GM12878 (cell line): ENCODE results near the gene EWSR1. TPM values are rescaled to one million over a fixed set of nuclear protein-coding genes. Genes with fewer than 3 reads are reported as not detected.

Source experiments
- ATAC-seq: fragments of 200-7000 bp; cut with Tn5 transposase; 3 replicates; pipeline ENCODE4 v1.9.1; 2020; ENCODE audit warnings: mild to moderate bottlenecking, moderate library complexity
- BruUV-seq: library from RNA; stranded (reverse); fragments of 400-500 nt; replicated peaks from 2 replicates; lab custom pipeline; 2021; lab: Mats Ljungman, UMichigan
- CTCF ChIA-PET: fragments of 300-600 bp; sonication (Branson Sonifier 250); formaldehyde crosslinking; extraction: SDS; loops from one replicate; lab custom pipeline; 2021; ENCODE audit warnings: inconsistent platforms; lab: Yijun Ruan, JAX
- POLR2A ChIA-PET: fragments of 350-600 bp; formaldehyde crosslinking; extraction: SDS; loops from one replicate; lab custom pipeline; 2021; ENCODE audit warnings: inconsistent platforms; lab: Charles Lee
- RAD21 ChIA-PET: fragments of 300-600 bp; sonication (Branson Sonifier 250); formaldehyde crosslinking; loops from one replicate; lab custom pipeline; 2023; ENCODE audit warnings: antibody characterized with exemption; ENCODE audit not compliant: unreplicated experiment; lab: Charles Lee
- SMC1A ChIA-PET: fragments of 300-600 bp; sonication (Branson Sonifier 250); formaldehyde crosslinking; loops from one replicate; lab custom pipeline; 2023; ENCODE audit not compliant: unreplicated experiment, uncharacterized antibody; lab: Charles Lee
- DNase-seq: peaks from one replicate; pipeline ENCODE4 v3.0.0-alpha.2; 2011; ENCODE audit warnings: low read depth, low spot score
- FAIRE-seq: peaks from 3 replicates; lab custom pipeline; 2011; peaks lifted over from hg19 to GRCh38; lab: Jason Lieb, UNC
- H2AFZ ChIP-seq: 2 replicates; pipeline ENCODE4 v1.6.0; 2011; ENCODE audit warnings: low read depth, low read length, control low read depth; ENCODE audit not compliant: control insufficient read depth
- H3K27ac ChIP-seq: 2 replicates; pipeline ENCODE4 v1.5.1; 2011; ENCODE audit warnings: control low read depth; ENCODE audit not compliant: control insufficient read depth, insufficient read depth
- H3K27me3 ChIP-seq, 2 experiments: replicated peaks in 1 of 2; 2 replicates each; pipeline versions ENCODE4 v1.6.0 to v1.6.1; 2011; ENCODE audit warnings: low read length in 1 of 2; ENCODE audit not compliant: control insufficient read depth in 2 of 2, insufficient read depth in 2 of 2
- H3K36me3 ChIP-seq, 2 experiments: 2 replicates each; pipeline ENCODE4 v1.5.1; 2011; ENCODE audit warnings: low read length in 1 of 2; ENCODE audit not compliant: control insufficient read depth in 2 of 2, insufficient read depth in 2 of 2
- H3K4me1 ChIP-seq: 2 replicates; pipeline ENCODE4 v1.6.1; 2011; ENCODE audit warnings: mild to moderate bottlenecking, low read length, moderate library complexity, mixed read lengths; ENCODE audit not compliant: control insufficient read depth, insufficient read depth
- H3K4me2 ChIP-seq: 2 replicates; pipeline ENCODE4 v1.6.0; 2011; ENCODE audit warnings: control low read depth; ENCODE audit not compliant: control insufficient read depth, insufficient read depth
- H3K4me3 ChIP-seq: fragments of 200-600 bp; sonication (generic); 2 replicates; pipeline ENCODE4 v1.5.1; 2016
- H3K79me2 ChIP-seq: 2 replicates; pipeline ENCODE4 v1.6.0; 2011; ENCODE audit warnings: low read length; ENCODE audit not compliant: control insufficient read depth, insufficient read depth
- H3K9ac ChIP-seq: 2 replicates; pipeline ENCODE4 v1.8.0; 2011; ENCODE audit warnings: low read length, control low read depth, mixed read lengths; ENCODE audit not compliant: control insufficient read depth, insufficient read depth
- H3K9me3 ChIP-seq: replicated peaks from 3 replicates; pipeline ENCODE4 v1.5.1; 2011; ENCODE audit warnings: mild to moderate bottlenecking, low read length; ENCODE audit not compliant: control insufficient read depth, insufficient read depth
- H4K20me1 ChIP-seq: 2 replicates; pipeline ENCODE4 v1.6.0; 2011; ENCODE audit not compliant: control insufficient read depth, insufficient read depth
- CBX3 ChIP-seq: fragments of 200-600 bp; sonication (generic); IDR thresholded peaks from 2 replicates; pipeline ENCODE4 v1.6.1; 2016; ENCODE audit warnings: low read depth, borderline replicate concordance
- CBX5 ChIP-seq: sonication (generic); IDR thresholded peaks from 2 replicates; pipeline ENCODE4 v1.6.1; 2016; ENCODE audit warnings: low read depth, moderate library complexity, mild to moderate bottlenecking, inconsistent platforms
- CHD2 ChIP-seq: IDR thresholded peaks from 2 replicates; pipeline ENCODE4 v1.6.1; 2011; ENCODE audit warnings: low read depth, low read length, improper control_type of control experiment, borderline replicate concordance
- DPF2 ChIP-seq: fragments of 450-650 bp; IDR thresholded peaks from 2 replicates; pipeline ENCODE4 v1.6.1; 2017; ENCODE audit warnings: mild to moderate bottlenecking
- EED ChIP-seq: sonication (generic); IDR thresholded peaks from 2 replicates; pipeline ENCODE4 v1.6.1; 2016; ENCODE audit warnings: antibody characterized with exemption, low read depth
- MTA3 ChIP-seq: IDR thresholded peaks from 2 replicates; pipeline ENCODE4 v1.6.1; 2012; ENCODE audit warnings: low read length, inconsistent platforms, borderline replicate concordance
- MYB ChIP-seq: fragments of 150-350 bp; IDR thresholded peaks from 2 replicates; pipeline ENCODE4 v1.6.1; 2014; ENCODE audit warnings: mild to moderate bottlenecking, low read depth, low read length, borderline replicate concordance
- NBN ChIP-seq: fragments of 450-650 bp; IDR thresholded peaks from 2 replicates; pipeline ENCODE4 v1.6.1; 2016
- SUPT20H ChIP-seq: IDR thresholded peaks from 2 replicates; pipeline ENCODE4 v1.6.1; 2011; ENCODE audit warnings: low read depth, mild to moderate bottlenecking, low read length, moderate library complexity, borderline replicate concordance; ENCODE audit not compliant: control insufficient read depth
- TCF3 ChIP-seq: IDR thresholded peaks from 2 replicates; pipeline ENCODE4 v1.6.1; 2012; ENCODE audit warnings: low read depth, mild to moderate bottlenecking, low read length, borderline replicate concordance; ENCODE audit not compliant: insufficient read depth
- ZBTB4 ChIP-seq: fragments of 450-650 bp; formaldehyde crosslinking; IDR thresholded peaks from 2 replicates; pipeline ENCODE4 v1.4.0; 2022; ENCODE audit warnings: mild to moderate bottlenecking, moderate library complexity
- ZNF687 ChIP-seq: fragments of 450-650 bp; IDR thresholded peaks from 2 replicates; pipeline ENCODE4 v1.6.1; 2017; ENCODE audit warnings: mild to moderate bottlenecking, moderate library complexity
- WGBS: methylation state at CpG from one replicate; pipeline ENCODE4 v1.1.6; 2016; ENCODE audit warnings: low lambda C conversion rate; ENCODE audit not compliant: insufficient replicate concordance, insufficient coverage; ENCODE audit errors: missing lambda C conversion rate; 5-methylcytosine and 5-hydroxymethylcytosine counted together
- in situ Hi-C: fragments of 300-500 bp; cut with MboI; formaldehyde crosslinking; loops from 9 replicates; pipeline ENCODE4 v1.14.3; 2018; ENCODE audit warnings: mixed read lengths
- intact Hi-C: fragments of 100-400 bp; cut with micrococcal nuclease; formaldehyde crosslinking; loops from one replicate; pipeline ENCODE4 v1.14.2; 2022; ENCODE audit not compliant: unreplicated experiment
- polyA plus RNA-seq, 11 experiments: library from polyadenylated mRNA; depleted of rRNA in 4 of 11; unstranded in 6 of 11; stranded (reverse) in 5 of 11; fragments of >200 nt; fragmentation: Nextera tagmentation in 4 of 11; fragmentation: Illumina TruSeq in 1 of 11; extraction: Ambion mirVana in 4 of 11; extraction: Trizol in 1 of 11; gene quantifications; 1 replicate in 1 of 11; 2 replicates in 10 of 11; pipeline versions ENCODE4 v1.2.1 to v1.2.3, GENCODE V29; 2011 to 2016; ENCODE audit warnings: inconsistent platforms in 2 of 11, missing spikeins in 2 of 11, low read depth in 1 of 11
- total RNA-seq, 4 experiments: library from RNA; depleted of rRNA in 3 of 4; stranded (reverse); fragments of >200 nt in 3 of 4; fragmentation: Illumina TruSeq in 1 of 4; extraction: Trizol in 1 of 4; gene quantifications; 2 replicates each; pipeline versions ENCODE4 v1.2.1 to v1.2.3, GENCODE V29; 2013 to 2021

EWSR1 gene
- total and polyA plus RNA-seq, 10 of the 15 experiments (the other 5 are each of a cell fraction or from before 2014, with no cell fraction given): 130 to 480 (median 356) TPM

- POLR2A ChIA-PET: no interaction called here
- Histone ChIP-seq H3K79me2 (no peaks in the 10 kb centered on the region), H3K4me3 (no peak overlapping the region), H3K36me3 (peaks cover 5 to 57% of the 10 kb centered on the region in 2 experiments; a peak in 3 of 4 replicates), H4K20me1 (no peaks in the 10 kb centered on the region), H3K4me1 (no peaks in the 10 kb centered on the region), H3K4me2 (no peak overlapping the region), H3K27me3 (no peaks in the 10 kb centered on the region), H2AFZ (no peak overlapping the region), H3K27ac (no peak overlapping the region), H3K9ac (no peak overlapping the region), H3K9me3 (no peaks in the 10 kb centered on the region)
- TF ChIP-seq CHD2 (no peak), NBN (no peak), TCF3 (no peak), SUPT20H (no peak), CBX3 (no peak), ZBTB4 (CRISPR knock-in tag) (no peak), MTA3 (no peak), DPF2 (no peak), EED (no peak), ZNF687 (no peak), CBX5 (no peak), MYB (no peak)
- DNase-seq (no peak), ATAC-seq (no peak), FAIRE-seq (no peak)
- CTCF ChIA-PET: interaction anchor here (0.6 kb wide), 1 partner anchor 661 kb away, joined by 3 read pairs; no protein-coding TSS in a partner anchor
- 95% methylated on average over 19 of the region's 19 CpGs for WGBS
- SMC1A ChIA-PET: no interaction called here
- BruUV-seq: no TSS peak
- RAD21 ChIA-PET: no interaction called here
- in situ Hi-C loops: no loop called here
- intact Hi-C loops: no loop called here
These were observed 62.2 kb downstream of the EWSR1 start for GRCh38 chr22:29330291-29330690.
